Activated T-cell treated with anti-CD3 and anti-CD28 coated beads, Interleukin-2, amount 50 U/mL, for 1 hour (primary cell): Measurements from ENCODE around the gene RNFT2.

Source experiments
- DNase-seq: peaks from one replicate; pipeline ENCODE4 v3.0.0-alpha.2; 2020

The RNFT2 gene, protein sequence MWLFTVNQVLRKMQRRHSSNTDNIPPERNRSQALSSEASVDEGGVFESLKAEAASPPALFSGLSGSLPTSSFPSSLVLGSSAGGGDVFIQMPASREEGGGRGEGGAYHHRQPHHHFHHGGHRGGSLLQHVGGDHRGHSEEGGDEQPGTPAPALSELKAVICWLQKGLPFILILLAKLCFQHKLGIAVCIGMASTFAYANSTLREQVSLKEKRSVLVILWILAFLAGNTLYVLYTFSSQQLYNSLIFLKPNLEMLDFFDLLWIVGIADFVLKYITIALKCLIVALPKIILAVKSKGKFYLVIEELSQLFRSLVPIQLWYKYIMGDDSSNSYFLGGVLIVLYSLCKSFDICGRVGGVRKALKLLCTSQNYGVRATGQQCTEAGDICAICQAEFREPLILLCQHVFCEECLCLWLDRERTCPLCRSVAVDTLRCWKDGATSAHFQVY

DNA sequence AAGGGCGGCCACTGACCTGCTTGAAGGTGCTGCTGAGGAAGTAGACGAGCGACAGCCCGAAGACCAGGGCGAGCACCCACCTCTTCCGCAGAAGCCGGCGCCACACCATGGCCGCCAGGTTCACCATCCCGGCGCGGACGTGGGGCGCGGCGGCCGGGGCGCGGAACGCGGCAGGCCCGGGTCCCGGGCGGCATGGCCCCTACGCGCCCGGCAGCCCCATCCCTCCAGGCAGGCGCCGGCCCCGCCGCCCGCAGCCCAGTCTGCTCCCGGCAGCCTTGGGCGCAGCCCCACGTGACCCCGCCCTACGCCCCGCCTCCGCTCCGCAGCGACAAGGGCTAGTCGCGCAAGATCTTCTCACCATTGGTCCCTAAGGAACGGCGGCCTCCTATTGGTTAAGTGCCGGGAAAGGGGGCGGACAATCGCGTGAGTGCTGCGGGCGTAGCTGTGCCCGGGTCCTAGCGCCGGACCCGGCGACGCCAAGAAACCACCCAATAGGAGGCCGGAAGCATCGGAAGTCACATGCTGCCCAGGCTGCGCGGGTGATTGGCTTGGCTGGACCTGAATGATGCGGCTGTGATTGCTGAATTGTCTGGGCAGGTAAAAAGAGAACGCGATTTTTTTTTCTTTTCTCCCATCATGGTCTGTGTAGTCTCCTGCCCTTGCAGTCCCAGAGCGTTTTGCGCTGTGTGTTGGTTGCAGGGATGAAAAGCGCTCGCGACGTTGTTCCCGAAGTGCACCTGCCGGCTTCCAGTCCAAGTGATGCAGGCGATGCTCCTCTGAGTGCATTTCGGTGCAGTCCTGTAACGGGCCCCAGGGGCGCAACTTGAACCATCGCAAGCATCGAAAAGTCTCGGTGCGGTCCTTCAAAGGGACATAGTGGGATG lies at the start of gene RNFT2, which contains the start of gene SPRING1:
RNFT2 (plus strand) TSS at position 542 of the 884 bp plus-strand sequence. CDS start 2,183 bp downstream, outside the sequence.
SPRING1 (minus strand) TSS at position 296 of the 884 bp plus-strand sequence; CDS start at position 127, 169 bp downstream.
- DNase-seq = peak; percentile 98

DNA sequence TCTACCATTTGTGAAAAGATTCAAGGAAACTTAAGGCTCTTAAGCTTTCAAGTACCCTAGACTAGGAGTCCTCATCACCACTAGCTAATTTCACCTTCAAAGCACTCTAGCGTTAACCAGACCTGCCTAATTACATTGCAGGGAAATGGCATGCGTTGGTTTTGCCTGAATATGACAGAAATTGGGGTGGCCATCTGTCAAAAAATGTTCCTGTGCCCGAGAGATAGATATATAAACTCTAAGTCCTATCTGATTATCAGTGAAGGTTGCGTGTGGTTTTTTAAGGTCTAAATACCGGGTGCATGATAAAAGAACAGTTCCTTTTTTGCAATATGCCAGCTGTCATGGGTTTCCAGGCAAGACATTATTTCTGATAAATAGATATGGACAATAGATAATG lies 48.6 kb upstream of the RNFT2 start:
- DNase-seq = no peak

DNA sequence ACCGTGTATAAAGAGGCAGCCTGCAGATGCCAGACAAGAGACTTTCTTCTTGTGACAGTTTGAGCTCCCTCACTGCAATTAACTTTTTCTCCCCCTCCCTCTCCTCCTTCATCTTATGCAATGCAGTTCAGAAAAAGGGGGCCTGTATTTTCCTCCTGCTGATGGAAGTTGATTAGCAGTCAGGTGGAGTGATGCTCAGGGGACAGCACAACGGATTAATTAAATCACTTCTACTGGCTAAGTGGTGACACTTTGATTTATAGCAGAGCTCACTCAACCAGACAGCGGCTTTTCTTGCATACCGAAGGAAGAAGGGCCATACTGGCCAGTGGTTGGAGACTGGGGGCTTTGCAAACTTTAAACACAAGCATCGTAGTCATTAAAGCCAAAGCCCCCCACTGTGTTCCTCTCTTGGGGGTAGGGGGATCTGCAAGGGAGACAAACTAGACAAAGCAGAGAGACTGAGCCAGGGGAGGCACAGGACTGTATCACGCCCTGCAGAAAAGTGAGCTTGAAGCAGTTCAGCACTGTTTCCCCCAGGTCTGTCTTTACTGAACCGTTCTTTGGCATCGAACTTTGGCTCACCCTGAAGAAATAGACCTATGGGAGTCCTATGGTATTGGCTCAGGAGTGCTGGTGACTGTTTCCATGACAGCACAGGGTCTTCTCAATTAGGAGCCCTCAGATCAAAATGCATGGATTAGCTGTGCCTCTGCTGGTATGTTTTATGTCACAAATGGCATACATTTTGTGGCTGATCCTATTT lies 48.0 kb upstream of the RNFT2 start:
- DNase-seq = no peak

DNA sequence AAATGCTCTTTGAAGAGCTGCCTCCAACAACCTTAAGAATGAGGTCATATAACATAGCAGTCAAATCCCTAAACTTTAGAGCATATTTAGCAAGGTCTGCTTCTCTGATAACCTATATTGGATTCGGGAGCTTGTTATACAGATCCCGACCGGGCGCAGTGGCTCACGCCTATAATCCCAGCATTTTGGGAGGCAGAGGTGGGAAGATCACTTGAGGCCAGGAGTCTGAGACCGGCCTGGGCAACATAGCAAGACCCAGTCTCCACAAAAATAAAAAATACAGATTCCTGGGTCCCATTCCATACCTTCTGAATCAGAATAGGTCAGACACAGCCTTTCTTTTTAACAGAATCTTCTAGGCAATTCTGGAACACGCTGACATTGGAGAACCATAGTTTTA lies 46.9 kb upstream of the RNFT2 start:
- DNase-seq = no peak

DNA sequence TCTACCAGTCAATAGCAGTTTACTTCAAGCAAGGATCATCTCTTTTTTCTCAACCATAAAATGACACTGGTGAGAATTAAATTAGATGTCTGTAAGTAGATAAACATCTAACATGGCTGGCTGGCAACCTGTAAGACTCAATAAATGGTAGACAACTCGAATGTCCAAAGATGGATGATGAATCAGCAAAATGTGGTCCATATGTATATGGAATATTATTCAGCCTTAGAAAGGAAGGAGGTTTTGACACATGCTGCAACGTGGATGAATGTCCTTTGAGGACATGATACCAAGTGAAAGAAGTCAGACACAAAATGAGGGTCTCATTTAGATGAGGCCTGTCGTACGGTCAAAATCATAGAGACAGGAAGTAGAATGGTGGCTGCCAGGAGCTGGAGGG lies 46.5 kb upstream of the RNFT2 start:
- no peak for DNase-seq

DNA sequence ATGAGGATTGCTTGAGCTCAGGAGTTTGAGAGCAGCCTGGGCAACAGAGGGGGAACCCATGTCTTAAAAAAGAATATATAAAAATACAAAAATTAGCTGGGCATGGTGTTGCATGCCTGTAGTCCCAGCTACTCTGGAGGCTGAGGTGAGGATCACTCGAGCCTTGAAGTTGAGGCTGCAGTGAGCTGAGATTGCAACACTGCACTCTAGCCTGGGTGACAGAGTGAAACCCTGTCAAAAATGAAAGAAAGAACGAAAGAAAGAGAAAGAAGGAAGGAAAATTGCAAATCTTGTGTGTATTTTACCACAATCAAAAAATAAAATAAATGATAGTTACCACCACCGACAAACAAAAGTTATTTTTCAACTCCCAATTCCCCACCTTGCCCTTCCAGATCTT lies 45.5 kb upstream of the RNFT2 start:
- DNase-seq = no peak

DNA sequence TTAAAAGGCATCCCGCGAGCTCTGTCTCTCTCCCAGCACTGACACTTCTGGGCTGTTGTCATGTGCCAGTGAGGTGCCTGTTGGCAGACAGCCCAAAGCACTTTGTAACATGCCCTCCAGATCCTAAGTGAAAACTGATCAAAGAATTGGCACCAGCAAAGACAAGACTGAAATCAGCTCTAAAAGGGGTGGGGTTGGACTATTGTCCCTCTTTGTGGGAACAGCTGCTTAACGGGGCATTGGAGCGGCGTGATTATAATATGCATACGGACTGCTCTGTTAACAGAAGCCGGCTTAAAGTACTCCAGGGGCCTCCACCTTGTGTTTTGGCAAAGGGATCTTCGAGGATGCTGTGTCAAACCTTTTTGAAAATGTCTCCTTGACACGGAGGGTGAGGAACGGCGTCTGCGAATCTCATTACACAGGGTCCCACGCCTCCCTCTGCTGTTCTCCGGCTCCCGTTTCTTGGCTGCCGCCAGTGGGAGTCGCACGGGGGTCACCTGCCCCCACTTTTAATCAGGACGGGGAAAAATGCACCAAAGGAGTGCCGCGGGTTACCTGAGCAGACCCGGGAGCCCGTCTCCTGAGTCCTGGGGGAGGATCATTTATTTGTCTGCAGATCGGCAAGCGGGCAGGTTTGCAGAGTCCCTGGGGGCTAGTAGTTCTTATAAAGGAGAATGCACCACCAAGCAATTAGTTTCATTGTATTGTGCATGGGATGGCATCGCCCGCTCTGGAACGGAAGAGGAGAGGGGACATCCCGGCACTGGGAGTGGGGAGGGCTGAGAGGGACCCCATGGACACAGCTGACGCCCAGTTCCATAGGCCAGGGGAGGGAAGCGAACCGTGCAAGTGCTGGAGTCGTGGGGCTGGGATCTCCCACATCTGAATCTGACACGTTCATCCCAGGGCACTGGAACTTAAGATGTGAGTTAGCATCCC lies 44.6 kb upstream of the RNFT2 start:
- no peak for DNase-seq

DNA sequence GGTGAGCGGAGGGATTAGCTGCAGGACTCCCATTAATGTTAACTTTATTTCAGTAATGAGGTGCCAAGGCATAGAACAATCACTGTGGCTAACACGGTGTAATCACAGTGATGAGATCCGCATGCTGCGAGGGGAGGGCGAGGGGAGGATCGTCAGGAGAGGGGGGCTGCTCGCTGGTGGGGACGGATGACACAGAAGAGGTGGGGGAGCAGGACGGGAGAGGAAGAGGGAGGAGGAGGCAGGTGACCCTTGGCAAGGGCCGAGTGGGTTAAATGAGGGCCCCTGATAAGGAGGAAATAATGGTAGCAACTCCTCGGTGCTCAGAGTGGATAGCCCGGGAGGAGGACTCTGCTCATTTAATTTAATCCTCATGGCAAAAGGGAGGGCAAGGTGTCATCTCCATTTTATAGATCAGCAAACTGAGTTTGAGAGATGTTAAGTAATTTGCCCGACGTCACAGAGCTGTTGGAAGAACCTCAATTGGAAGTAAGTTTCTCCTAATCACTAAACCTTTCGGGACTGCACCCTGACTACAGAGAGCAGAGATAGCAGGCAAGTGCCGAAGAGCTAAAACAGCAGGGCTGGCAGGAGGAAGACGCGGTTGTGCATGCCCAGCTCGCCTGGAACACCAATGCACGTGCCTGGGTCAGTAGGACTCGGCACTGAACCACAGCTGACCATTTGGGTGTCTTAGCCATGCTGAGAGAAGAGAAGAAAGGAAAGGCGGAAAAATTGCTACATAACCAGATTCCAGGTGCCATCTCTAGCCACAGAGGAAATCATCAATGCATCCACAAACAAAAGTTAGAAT lies 43.3 kb upstream of the RNFT2 start:
- DNase-seq = no peak

DNA sequence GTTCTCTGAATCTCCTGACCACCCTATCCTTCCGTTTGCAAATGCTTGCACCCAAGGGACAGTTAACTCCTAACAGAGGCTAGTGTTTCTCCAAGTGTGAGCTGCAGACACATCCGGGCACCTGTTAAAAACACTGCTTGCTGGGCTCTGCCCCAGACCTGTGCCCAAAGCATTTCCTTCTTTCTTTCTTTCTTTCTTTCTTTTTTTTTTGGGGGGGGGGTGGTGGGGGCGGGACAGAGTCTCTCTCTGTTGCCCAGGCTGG lies 42.7 kb upstream of the RNFT2 start:
- DNase-seq = no peak

DNA sequence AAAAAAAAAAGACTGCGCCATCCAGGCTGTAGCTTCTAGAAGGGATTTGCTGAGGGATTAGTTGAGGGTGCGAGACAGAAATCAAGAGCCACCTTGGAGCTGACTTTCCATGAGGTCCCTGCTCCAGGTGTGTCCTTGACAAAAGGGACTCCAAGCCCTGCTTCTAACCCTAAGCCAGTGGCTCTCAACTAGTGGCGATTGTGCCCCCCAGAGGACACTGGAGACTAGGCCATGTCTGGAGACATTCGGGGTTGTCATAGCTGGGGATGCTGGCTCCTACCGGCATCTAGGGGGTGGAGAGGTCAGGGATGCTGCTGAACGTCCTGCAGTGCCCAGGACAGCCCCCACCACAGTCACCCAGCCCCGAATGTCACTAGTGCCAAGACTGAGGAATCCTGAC lies 40.8 kb upstream of the RNFT2 start:
- no peak for DNase-seq

DNA sequence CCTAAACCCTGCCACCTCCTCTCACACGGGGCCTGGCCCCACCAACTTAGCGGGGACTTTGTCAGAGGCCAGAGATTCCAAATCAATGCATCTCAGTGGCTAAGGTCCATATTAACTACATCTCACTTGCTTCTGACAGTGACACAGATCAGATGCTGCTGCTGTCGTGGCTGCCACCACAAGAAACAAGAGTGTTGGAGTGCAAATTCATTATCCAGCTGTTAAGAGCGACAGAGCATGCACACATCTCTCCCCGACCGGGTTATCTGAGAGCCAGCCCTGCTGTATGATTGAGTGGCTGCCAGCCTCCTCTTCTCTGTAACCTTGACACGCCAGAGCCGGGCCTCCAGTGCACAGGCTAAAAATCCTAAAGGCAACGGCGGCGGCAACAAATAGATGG lies 40.4 kb upstream of the RNFT2 start:
- DNase-seq = no peak

DNA sequence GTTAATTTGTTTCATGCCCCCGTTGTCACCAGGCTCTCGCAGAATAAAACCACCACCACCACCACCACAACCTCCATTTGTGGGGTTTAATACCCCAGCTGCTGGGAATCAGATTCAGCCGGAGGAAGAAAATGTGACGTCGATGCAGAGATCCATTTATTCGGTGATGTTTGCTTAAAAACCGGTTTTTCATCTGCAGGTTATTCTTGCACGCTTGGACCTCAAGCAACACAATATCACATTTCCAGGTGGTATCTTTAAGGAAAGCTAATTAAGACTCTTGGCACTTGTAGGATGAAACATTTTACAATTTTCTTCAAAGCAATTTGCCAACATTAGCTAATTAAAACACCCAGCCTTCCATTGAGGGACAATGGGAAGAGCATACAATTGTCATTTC lies 40.0 kb upstream of the RNFT2 start:
- no peak for DNase-seq

DNA sequence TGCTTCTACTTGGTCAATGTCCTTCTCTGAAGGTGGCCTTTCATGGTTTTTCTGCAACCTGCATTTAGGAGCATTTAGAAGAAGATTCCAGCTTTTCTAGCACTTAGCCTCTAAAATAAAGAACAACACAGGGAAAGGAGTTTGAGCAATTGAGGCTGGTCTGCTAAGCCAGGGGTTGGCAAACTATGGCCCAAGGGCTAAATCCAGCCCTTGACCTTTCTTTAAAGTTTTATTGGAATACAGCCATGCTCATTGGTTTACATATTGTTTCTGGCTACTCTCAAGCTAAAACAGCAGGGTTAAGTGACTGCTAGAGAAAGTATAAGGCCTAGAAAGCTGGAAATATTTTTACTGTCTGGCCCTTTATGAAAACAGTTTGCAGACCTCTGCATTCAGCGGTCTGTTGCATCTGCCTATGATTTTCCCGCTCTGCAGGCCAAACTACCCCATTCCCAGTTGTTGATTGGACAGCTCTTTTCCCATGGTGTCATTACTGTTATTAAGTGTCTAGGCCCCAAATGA lies 39.5 kb upstream of the RNFT2 start:
- DNase-seq = no peak

DNA sequence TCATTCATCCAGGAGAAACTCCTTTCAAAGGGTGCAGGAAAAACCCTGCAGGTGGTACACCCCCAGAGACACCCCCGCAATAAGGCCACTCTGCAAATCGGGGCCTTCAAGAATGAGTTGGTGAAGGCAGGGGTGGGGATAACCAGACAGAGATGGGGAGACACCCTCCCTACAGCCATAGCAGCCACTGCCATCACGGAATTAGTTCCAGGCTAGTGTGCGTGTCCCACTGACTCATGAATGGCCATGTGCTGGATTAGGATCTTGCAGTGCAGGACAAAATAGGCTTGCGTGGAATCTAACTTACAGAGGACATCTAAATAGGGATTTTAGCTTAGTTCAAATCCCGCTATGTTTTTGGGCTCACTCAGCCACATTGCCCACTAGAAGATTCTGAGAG lies 38.0 kb upstream of the RNFT2 start:
- no peak for DNase-seq

DNA sequence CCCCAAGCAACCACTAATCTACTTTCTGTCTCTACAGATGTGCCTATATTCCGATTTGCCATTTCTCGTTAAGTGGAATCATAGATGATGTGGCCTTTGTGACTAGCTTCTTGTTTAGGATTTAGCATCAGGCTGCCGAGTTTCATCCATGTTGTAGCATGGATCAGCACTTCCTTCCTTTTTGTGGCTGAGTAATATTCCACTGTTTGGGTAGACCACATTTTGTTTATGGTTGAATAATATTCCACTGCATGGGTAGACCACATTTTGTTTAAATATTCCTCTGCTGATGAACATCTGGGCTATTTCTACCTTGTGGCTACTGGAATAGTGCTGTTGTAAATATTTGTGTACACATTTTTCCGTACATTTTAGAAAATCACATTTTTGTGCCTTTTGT lies 36.7 kb upstream of the RNFT2 start:
- no peak for DNase-seq

DNA sequence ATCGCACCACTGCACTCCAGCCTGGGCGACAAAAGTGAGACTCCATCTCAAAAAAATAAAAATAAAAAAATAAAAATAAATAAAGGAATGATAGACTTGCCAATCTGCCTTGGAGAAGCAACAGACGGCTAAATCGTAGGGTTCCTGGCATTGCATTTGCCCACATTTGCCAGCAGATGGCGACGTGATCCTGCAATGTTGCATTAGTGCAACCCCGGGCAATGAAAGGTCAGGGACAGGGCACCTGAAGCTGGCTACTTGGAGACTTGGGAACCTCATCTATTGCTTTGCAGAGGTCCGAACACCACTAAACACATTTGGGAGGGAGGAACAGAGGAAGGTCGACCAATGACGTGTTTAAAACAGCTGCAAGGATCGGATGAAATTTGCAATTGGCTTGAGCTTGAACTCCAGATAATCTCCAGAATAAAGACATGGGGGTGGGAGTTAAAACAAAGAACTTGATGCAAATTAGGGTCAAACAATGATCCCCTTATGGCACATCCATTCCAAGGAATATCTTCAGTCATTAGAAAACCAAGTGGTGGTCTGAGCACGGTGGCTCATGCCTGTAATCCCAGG lies 34.8 kb upstream of the RNFT2 start:
- peak; percentile 67 for DNase-seq

DNA sequence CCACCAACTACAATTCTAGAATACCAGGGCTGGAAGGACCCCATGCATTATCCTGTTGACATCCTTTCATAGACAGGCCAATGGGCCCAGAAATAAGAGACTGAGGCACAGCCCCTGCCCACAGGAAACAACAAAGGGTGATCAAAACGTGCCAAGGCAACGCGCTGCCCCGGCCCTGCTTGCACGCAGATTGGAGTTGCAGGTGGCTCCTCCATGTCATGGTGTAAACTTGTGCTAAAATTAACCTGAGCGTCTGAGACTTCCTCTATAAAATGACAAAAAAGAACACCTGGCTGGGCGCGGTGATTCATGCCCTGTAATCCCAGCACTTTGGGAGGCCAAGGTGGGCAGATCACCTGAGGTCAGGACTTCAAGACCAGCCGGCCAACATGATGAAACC lies 30.4 kb upstream of the RNFT2 start:
- no peak for DNase-seq

DNA sequence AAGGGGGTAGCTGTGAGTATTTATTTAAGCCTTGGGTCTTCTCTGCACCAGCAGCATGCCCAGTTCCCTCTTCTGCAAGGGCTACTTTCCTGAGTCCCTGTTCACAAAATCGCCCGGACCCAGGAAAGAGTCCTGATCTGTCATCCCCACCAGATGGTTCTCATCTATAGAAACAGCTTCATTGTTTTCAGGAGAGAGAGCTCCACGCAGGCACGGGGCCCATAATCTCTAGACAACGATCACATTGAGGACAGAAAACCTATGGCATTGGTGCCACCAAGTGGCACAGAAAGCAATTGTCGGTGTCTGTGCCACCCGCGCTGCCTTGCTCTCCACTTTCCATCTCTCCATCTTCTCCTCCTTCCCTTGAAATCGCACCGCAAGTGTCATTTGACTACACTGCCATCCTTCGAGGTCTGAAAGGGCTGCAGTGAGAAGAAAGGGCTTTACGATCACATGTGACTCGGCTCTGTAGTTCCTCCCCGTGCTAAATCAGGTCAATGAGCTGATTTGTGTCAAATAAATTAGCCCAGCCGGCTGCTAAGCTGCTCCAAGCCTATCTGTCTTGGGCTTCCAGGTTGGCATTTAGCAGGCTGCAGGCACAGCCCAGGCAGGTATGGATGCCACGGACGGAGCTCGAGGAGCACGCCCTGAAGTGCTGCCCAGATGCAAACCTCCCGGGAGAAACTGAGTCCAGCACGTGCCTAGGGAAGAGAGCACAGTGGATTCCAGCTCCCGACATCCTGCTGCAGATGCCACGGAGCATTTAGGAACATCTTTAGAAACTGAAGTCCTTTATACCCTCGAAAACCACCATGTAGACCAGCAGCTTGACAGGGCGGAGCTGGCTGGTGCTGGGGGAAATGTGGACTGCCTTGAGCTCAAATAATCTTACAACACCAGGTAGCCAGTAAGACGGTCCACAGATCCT lies 29.0 kb upstream of the RNFT2 start:
- peak; percentile 59 for DNase-seq

DNA sequence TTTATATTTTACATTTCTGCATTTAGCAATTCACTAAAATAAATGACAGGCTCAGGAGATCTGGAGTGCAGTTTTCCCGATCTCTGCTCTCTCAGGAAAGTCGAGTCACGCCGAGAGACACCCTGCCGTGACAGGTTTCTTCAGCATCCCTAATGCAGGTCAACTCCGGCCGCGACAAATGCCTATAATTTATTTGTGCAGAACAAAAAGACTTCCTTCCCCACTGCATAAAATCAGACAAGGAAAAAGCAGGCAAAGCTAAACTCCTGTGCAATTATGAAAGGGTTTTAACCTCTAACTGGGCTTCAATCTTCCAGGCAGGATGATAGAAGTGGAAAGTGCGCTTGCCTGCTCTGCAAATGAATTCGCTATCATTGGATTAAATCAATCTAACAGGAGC lies 28.3 kb upstream of the RNFT2 start:
- no peak for DNase-seq
